ENCODE results near the gene CNTNAP2.

Gene CNTNAP2

GRCh38 chr7:148116195-148116594 lies 1999.6 kb downstream of the CNTNAP2 start:
- Histone ChIP-seq H3K79me2 (ENCODE audit: insufficient read depth, low read length) (no peaks in the 10 kb centered on the region), H4K20me1 (ENCODE audit: low read depth, low read length) (no peaks in the 10 kb centered on the region), H3K27me3 (ENCODE audit: low read length) (no peaks in the 10 kb centered on the region), H3K4me2 (ENCODE audit: low read depth, low read length, poor library complexity, severe bottlenecking) (no peak overlapping the region), H3K36me3 (ENCODE audit: low read length) (no peaks in the 10 kb centered on the region), H3K9me3 (ENCODE audit: insufficient read depth, low read length) (no peaks in the 10 kb centered on the region), H3K9me2 (replicated peaks; ENCODE audit: insufficient read depth, low read length) (no peaks in the 10 kb centered on the region), H3K27ac (ENCODE audit: low read depth, low read length) (no peak overlapping the region), H2AFZ (ENCODE audit: low read depth, low read length, severe bottlenecking) (no peak overlapping the region), H3F3A (ENCODE audit: insufficient read depth) (no peaks in the 10 kb centered on the region), H3K9ac (ENCODE audit: low read length) (no peak overlapping the region), H3K4me3 (ENCODE audit: insufficient read depth, low read length, poor library complexity, severe bottlenecking) (no peak overlapping the region)
- TF ChIP-seq CTCF (IDR thresholded peaks at IDR 0.05; ENCODE audit: insufficient read depth, low read length, poor library complexity, severe bottlenecking) (no peak), EZH2phosphoT487 (conservative IDR thresholded peaks at IDR 0.05; ENCODE audit: low read length) (no peak)

- Histone ChIP-seq H3K79me2 (ENCODE audit: insufficient read depth, low read length) (no peaks in the 10 kb centered on the region), H4K20me1 (ENCODE audit: low read depth, low read length) (no peaks in the 10 kb centered on the region), H2AFZ (ENCODE audit: low read depth, low read length, severe bottlenecking) (no peak overlapping the region), H3K9me2 (replicated peaks; ENCODE audit: insufficient read depth, low read length) (no peaks in the 10 kb centered on the region), H3K9me3 (ENCODE audit: insufficient read depth, low read length) (no peaks in the 10 kb centered on the region), H3K4me2 (ENCODE audit: low read depth, low read length, poor library complexity, severe bottlenecking) (no peak overlapping the region), H3K4me3 (ENCODE audit: insufficient read depth, low read length, poor library complexity, severe bottlenecking) (no peak overlapping the region), H3K27me3 (ENCODE audit: low read length) (no peaks in the 10 kb centered on the region), H3F3A (ENCODE audit: insufficient read depth) (no peaks in the 10 kb centered on the region), H3K9ac (ENCODE audit: low read length) (no peak overlapping the region), H3K36me3 (ENCODE audit: low read length) (no peaks in the 10 kb centered on the region), H3K27ac (ENCODE audit: low read depth, low read length) (no peak overlapping the region)
- TF ChIP-seq EZH2phosphoT487 (conservative IDR thresholded peaks at IDR 0.05; ENCODE audit: low read length), result no peak
- no peak for TF ChIP-seq CTCF (IDR thresholded peaks at IDR 0.05; ENCODE audit: insufficient read depth, low read length, poor library complexity, severe bottlenecking)
These were observed 2000.3 kb downstream of the CNTNAP2 start for GRCh38 chr7:148116829-148117403.

- Histone ChIP-seq H3K27me3 (ENCODE audit: low read length) (no peaks in the 10 kb centered on the region), H3F3A (ENCODE audit: insufficient read depth) (no peaks in the 10 kb centered on the region), H3K9me3 (ENCODE audit: insufficient read depth, low read length) (no peaks in the 10 kb centered on the region), H3K36me3 (ENCODE audit: low read length) (no peaks in the 10 kb centered on the region), H3K9ac (ENCODE audit: low read length) (no peak overlapping the region), H3K79me2 (ENCODE audit: insufficient read depth, low read length) (no peaks in the 10 kb centered on the region), H3K9me2 (replicated peaks; ENCODE audit: insufficient read depth, low read length) (no peaks in the 10 kb centered on the region), H3K4me2 (ENCODE audit: low read depth, low read length, poor library complexity, severe bottlenecking) (no peak overlapping the region), H3K4me3 (ENCODE audit: insufficient read depth, low read length, poor library complexity, severe bottlenecking) (no peak overlapping the region), H2AFZ (ENCODE audit: low read depth, low read length, severe bottlenecking) (no peak overlapping the region), H4K20me1 (ENCODE audit: low read depth, low read length) (no peaks in the 10 kb centered on the region), H3K27ac (ENCODE audit: low read depth, low read length) (no peak overlapping the region)
- TF ChIP-seq CTCF (IDR thresholded peaks at IDR 0.05; ENCODE audit: insufficient read depth, low read length, poor library complexity, severe bottlenecking) (no peak), EZH2phosphoT487 (conservative IDR thresholded peaks at IDR 0.05; ENCODE audit: low read length) (no peak)
These were observed 2001.8 kb downstream of the CNTNAP2 start for GRCh38 chr7:148118371-148118770.
